Brain microvascular endothelial cell (primary cell): ENCODE data around the gene PHACTR1.

Source experiments
- DNase-seq: peaks from one replicate; pipeline ENCODE4 v3.0.0-alpha.2; 2020
- H3K27ac ChIP-seq: fragments of 250-450 bp; sonication (Bioruptor Pico); 2 replicates; pipeline ENCODE4 v1.5.1; 2020; ENCODE audit warnings: mild to moderate bottlenecking, moderate library complexity
- H3K27me3 ChIP-seq: fragments of 250-450 bp; sonication (Bioruptor Pico); replicated peaks from 2 replicates; pipeline ENCODE4 v1.5.1; 2020; ENCODE audit warnings: mild to moderate bottlenecking
- H3K36me3 ChIP-seq: fragments of 250-450 bp; sonication (Bioruptor Pico); replicated peaks from 2 replicates; pipeline ENCODE4 v1.5.1; 2020; ENCODE audit warnings: mild to moderate bottlenecking
- H3K4me3 ChIP-seq: 2 replicates; pipeline ENCODE4 v1.5.1; 2011; ENCODE audit warnings: low read depth, mild to moderate bottlenecking, control low read depth, low read length, moderate library complexity
- in situ Hi-C: cut with HindIII; loops from 2 replicates; pipeline ENCODE4 v1.10.0; 2017; ENCODE audit warnings: low sequenced_read_pairs, low pct_ligation_motif_present
- TF ChIP-seq, protein P1 (sequence below): IDR thresholded peaks from 2 replicates; pipeline ENCODE4 v1.5.1; 2011; ENCODE audit warnings: low read depth, mild to moderate bottlenecking, moderate library complexity, low read length, control low read depth, inconsistent platforms; ENCODE audit errors: missing control alignments

Gene PHACTR1

DNA sequence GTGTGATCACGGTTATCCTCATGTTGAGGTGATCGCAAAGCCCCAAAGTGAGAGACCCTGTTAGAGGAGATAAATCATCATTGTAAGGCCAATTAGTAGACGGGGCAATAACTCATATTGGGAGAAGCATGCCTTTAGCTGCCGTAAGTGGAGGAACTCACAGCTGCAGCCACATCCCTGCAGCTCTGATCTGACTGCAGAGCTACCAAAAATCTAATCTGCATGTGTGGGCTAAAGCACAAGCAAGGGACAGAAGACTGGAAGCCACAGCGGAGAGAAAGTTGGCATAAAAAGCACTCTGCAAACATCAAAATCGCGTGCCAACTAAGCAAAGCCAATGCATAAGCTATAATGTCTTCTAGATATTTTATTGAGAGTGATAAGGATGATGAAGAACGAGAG, 532.0 kb downstream of the PHACTR1 start:
- Histone ChIP-seq H3K36me3 (no peaks in the 10 kb centered on the region), H3K27ac (no peak overlapping the region), H3K27me3 (no peaks in the 10 kb centered on the region), H3K4me3 (no peak overlapping the region)
- in situ Hi-C loops = no loop called here
- no peak for DNase-seq
- TF ChIP-seq, protein P1, sequence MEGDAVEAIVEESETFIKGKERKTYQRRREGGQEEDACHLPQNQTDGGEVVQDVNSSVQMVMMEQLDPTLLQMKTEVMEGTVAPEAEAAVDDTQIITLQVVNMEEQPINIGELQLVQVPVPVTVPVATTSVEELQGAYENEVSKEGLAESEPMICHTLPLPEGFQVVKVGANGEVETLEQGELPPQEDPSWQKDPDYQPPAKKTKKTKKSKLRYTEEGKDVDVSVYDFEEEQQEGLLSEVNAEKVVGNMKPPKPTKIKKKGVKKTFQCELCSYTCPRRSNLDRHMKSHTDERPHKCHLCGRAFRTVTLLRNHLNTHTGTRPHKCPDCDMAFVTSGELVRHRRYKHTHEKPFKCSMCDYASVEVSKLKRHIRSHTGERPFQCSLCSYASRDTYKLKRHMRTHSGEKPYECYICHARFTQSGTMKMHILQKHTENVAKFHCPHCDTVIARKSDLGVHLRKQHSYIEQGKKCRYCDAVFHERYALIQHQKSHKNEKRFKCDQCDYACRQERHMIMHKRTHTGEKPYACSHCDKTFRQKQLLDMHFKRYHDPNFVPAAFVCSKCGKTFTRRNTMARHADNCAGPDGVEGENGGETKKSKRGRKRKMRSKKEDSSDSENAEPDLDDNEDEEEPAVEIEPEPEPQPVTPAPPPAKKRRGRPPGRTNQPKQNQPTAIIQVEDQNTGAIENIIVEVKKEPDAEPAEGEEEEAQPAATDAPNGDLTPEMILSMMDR = no peak

DNA sequence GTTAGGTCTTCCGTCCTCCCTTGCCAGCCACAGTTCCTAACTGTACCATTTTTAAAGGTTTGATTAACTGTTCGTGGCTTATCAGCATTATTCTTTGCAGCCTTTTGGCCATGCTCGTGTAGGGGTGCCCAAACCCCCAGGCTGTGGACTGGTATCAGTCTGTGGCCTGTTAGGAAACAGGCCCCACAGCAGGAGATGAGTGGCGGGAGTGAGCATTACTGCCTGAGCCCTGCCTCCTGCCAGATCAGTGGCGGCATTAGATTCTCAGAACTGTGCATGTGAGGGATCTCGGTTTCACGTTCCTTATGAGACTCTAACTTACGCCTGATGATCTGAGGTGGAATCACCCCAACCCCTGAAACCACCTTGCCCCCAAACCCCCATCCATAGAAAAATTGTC, 532.4 kb downstream of the PHACTR1 start:
- TF ChIP-seq, protein P1 = no peak
- in situ Hi-C loops = no loop called here

DNA sequence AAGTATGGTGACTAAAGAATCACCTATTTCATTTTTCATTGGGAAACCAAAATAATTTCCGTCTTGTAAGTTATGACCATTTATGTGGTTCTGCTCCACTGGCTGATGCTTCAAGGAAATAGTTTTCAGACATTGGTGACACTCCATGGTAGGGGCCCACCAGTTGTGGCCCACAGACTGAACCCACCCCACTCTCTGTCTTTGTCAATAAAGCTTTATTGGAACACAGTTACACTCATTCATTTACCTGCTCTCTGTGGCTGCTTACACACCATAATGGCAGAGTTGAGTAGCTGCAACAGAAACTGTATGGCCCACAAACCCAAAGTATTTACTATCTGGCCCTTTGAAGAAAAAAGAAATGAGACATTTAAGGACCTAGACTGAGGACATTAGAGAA, 533.2 kb downstream of the PHACTR1 start:
- Histone ChIP-seq H3K27ac (no peak overlapping the region), H3K36me3 (no peaks in the 10 kb centered on the region), H3K4me3 (no peak overlapping the region), H3K27me3 (no peaks in the 10 kb centered on the region)
- in situ Hi-C loops = no loop called here
- TF ChIP-seq, protein P1 = no peak
- no peak for DNase-seq

More for the DNA sequence above, 532.4 kb downstream of the PHACTR1 start:
- no peak for DNase-seq
- Histone ChIP-seq H3K27ac (no peak overlapping the region), H3K36me3 (no peaks in the 10 kb centered on the region), H3K4me3 (no peak overlapping the region), H3K27me3 (no peaks in the 10 kb centered on the region)

DNA sequence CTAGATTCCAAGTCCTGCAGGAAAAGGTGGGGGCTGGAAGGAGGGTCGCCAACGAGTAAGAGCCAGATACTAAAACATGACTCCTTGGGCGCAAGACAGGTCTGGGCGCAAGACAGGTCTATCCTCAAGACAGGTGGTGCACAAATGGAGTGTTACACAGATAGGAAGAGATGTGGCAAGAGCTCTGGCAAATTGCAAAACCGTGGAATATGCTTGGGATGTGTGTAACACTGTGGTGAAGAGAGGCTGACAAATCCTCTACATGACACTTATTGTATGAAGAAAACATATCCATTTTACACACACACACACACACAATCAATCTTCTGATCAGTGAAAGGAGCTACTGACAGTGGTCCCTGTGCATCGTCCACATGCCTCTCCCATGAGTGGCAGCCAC, 534.1 kb downstream of the PHACTR1 start:
- no peak overlapping the region for H3K27ac ChIP-seq

DNA sequence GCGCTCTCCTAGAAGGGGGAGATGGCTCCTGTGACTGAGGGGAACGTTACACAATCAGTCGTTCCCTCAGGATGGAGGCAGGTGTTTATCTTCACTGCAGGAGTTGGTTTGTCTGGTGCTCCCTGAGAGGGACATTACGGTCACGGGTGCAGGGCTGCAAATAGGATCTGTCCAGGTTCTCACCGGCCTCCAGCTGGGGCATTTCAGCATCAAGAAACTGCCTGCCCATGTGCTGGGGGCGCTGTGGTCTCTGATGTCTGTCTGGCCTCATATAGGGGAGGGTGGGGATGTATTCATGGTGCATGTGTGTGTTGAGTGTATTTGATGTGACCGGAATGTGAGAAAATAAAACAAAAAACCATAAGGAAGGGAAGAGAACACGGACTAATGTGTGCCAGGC, 534.7 kb downstream of the PHACTR1 start:
- Histone ChIP-seq H3K27ac (no peak overlapping the region), H3K36me3 (no peaks in the 10 kb centered on the region), H3K27me3 (no peaks in the 10 kb centered on the region), H3K4me3 (no peak overlapping the region)
- no peak for DNase-seq
- TF ChIP-seq, protein P1 = no peak
- in situ Hi-C loops = no loop called here

More for the DNA sequence above, 534.1 kb downstream of the PHACTR1 start:
- DNase-seq = no peak
- H3K4me3 ChIP-seq = no peak overlapping the region
- in situ Hi-C loops = no loop called here
- no peaks in the 10 kb centered on the region for H3K36me3 ChIP-seq
- TF ChIP-seq, protein P1 = no peak
- H3K27me3 ChIP-seq = no peaks in the 10 kb centered on the region

DNA sequence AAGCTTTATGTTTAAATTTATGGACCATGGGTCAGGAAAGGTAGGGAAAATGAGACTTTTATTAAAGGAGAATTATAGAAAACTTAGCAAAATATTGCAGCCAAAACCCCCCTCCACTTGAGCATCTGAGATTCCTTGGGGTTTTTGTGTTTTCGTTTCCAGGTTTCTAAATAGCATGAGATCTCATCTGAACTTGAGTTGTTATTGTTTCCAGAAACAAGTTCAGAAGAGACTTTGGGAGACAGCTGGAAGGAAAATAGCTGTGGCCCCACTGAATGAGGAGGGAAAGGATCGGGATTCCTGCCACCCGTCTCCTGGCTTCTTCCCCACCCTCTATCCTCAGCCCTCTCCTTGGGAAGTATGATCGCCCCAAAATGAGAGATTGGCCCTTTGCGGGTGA, 536.2 kb downstream of the PHACTR1 start:
- in situ Hi-C loops = no loop called here
- Histone ChIP-seq H3K36me3 (no peaks in the 10 kb centered on the region), H3K4me3 (no peak overlapping the region), H3K27me3 (no peaks in the 10 kb centered on the region), H3K27ac (no peak overlapping the region)
- DNase-seq = no peak
- TF ChIP-seq, protein P1 = no peak
